GM12892 (cell line): ENCODE data around the gene FAM181A.

Experiments
- POLR2A ChIP-seq: IDR thresholded peaks from 2 replicates; pipeline ENCODE4 v1.6.1; 2011; ENCODE audit warnings: low read depth, low read length, control low read depth
- POLR2AphosphoS5 ChIP-seq: IDR thresholded peaks from 2 replicates; pipeline ENCODE4 v1.6.1; 2011; ENCODE audit warnings: low read depth, low read length, control low read depth

DNA sequence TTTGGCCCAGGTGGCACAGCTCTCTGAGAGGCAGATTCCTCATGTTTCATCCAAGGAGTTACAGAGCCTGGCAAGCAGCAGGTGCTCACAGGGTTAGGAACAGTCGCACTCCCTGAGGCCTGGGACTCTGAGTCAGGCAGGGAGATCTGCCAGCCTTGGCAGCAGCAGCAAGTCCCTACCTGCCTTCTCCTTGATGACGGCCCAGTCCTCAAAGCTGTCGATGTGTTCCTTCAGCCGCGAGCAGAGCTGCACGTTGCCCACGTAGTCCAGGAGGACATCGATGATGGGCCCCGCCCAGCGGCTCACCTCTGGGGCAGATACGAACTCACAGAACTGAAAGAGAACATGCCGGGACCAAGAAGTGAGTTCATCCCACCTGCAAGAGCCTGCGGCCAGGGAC, 10.4 kb downstream of the FAM181A start:
- TF ChIP-seq POLR2A (no peak), POLR2AphosphoS5 (no peak)
